NB4 (cell line): Measurements from ENCODE around the gene PLA2G6.
"Not testable (repeated sequence)": the region's sequence is repeated elsewhere in the genome, so short reads cannot be mapped to it uniquely, and the experiment has no call there.

Source experiments
- DNase-seq: peaks from one replicate; pipeline ENCODE4 v3.0.0; 2010; ENCODE audit warnings: low read depth
- H3K4me3 ChIP-seq: one replicate; pipeline ENCODE4 v1.5.1; 2011; ENCODE audit warnings: mild to moderate bottlenecking, low read depth, low read length, moderate library complexity
- MAX ChIP-seq: IDR thresholded peaks from 2 replicates; pipeline ENCODE4 v1.6.1; 2011; ENCODE audit warnings: low read depth, low read length
- MYC ChIP-seq: IDR thresholded peaks from 2 replicates; pipeline ENCODE4 v1.6.1; 2011; ENCODE audit warnings: low read depth, low read length
- POLR2A ChIP-seq: IDR thresholded peaks from 2 replicates; pipeline ENCODE4 v1.6.1; 2011; ENCODE audit warnings: mild to moderate bottlenecking; ENCODE audit not compliant: insufficient read length; ENCODE audit errors: extremely low read depth
- TF ChIP-seq, protein P1 (sequence below): IDR thresholded peaks from one replicate; pipeline ENCODE4 v1.5.1; 2012; ENCODE audit warnings: low read depth, low read length

Gene PLA2G6

DNA sequence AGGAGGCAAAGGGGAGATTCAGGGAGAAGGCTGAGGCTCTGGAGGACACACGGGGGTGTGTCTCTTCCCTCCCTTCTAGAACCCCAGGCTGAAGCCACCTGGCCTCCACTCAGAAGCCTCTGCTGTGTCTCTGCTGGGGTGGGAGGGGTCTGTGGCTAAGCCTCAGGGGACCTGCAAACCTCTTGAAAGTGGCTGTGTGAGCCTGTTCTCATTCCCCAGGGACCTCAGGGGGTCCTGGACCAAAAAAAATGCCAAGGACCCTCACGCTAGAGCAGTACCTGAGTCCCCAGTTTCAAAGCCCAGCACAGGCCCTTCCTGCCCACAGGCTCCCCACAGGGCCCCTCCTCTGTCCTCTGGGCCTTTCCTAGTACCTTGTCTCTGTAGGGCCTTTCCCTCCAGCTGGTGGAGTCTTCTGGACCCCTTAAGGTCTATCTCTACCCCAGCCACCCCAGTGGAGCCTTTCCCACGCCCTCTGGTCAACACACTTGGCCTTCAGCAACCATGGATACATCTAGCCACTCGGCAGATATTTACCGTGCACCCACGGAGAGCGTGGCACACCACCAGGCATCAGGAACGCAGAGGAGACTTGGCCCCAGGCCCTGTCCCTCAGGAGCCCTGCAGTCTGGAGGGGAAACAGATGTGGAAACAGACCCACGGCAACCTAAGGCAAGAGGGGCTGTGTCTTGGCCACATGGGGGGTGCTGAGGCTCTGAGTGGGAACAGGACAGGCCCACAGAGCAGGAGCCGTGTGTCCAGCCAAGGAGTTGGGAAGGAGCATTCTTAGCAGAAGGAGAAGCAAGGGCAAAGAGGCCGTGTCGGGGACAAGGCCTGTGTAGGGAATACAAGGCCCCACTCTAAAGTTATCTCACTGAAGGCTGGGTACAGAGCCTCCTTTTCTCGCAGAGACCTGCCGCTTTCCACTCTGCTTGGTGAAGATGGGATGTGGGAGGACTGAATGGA, 18.5 kb downstream of the PLA2G6 start:
- H3K4me3 ChIP-seq, result no peak overlapping the region
- peak; percentile 54 for DNase-seq
- TF ChIP-seq MYC (no peak), POLR2A (no peak), MAX (no peak)
- TF ChIP-seq, protein P1, sequence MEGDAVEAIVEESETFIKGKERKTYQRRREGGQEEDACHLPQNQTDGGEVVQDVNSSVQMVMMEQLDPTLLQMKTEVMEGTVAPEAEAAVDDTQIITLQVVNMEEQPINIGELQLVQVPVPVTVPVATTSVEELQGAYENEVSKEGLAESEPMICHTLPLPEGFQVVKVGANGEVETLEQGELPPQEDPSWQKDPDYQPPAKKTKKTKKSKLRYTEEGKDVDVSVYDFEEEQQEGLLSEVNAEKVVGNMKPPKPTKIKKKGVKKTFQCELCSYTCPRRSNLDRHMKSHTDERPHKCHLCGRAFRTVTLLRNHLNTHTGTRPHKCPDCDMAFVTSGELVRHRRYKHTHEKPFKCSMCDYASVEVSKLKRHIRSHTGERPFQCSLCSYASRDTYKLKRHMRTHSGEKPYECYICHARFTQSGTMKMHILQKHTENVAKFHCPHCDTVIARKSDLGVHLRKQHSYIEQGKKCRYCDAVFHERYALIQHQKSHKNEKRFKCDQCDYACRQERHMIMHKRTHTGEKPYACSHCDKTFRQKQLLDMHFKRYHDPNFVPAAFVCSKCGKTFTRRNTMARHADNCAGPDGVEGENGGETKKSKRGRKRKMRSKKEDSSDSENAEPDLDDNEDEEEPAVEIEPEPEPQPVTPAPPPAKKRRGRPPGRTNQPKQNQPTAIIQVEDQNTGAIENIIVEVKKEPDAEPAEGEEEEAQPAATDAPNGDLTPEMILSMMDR, result no peak

DNA sequence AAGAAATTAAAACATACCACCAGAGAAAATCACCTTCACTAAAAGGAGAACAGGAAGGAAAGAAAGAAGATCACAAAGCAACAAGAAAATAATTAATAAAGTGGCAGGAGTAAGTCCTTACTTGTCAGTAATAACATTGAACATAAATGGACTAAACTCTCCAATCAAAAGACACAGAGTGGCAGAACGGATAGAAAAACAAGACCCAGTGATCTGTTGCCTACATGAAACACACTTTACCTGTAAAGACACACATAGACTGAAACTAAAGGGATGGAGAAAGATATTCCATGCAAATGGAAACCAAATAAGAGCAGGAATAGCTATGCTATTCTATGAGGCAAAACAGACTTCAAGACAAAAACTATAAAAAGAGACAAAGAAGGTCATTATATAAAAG, 25.9 kb downstream of the PLA2G6 start:
- H3K4me3 ChIP-seq, result no peak overlapping the region
- no peak for DNase-seq
- no peak for TF ChIP-seq MAX
- TF ChIP-seq, protein P1, result no peak
- no peak for TF ChIP-seq MYC
- TF ChIP-seq POLR2A, result no peak

- not testable (repeated sequence) for H3K4me3 ChIP-seq, DNase-seq
Observed at GRCh38 chr22:38154563-38154915, 27.1 kb downstream of the PLA2G6 start.

DNA sequence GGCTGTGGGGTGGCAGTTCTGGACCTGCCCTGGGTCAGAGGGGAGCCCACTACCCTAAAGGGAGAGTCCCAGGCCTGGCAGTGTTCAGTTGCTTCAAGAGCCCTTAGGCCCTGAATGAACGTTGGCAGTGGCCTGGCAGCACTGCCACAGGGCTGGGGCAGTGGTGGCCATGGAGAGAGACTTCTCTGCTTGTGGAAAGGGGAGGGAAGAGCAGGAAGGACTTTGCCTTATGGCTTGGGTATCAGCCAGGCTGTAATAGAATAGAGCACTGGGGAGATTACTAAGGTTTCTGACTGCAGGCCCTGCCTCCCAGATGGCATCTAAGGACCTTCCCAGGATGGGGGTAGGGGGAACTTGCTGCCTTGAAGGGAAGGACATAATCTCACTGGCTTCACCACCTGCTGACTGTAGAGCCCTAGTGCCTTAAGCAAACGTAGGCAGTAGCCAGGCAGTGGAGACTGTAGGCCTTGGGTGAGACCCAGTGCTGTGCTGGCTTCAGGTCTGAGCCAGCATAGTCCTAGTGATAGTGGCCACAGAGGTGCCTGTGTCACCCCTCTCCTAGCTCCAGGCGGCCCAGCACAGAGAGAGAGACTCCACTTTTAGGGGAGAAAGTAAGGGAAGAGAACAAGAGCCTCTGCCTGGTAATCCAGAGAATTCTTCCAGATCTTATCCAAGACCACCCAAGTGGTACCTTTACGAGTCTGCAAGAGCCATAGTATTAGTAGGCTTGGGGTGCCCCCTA, 27.6 kb downstream of the PLA2G6 start:
- TF ChIP-seq POLR2A, result no peak
- H3K4me3 ChIP-seq, result no peak overlapping the region
- DNase-seq, result no peak

DNA sequence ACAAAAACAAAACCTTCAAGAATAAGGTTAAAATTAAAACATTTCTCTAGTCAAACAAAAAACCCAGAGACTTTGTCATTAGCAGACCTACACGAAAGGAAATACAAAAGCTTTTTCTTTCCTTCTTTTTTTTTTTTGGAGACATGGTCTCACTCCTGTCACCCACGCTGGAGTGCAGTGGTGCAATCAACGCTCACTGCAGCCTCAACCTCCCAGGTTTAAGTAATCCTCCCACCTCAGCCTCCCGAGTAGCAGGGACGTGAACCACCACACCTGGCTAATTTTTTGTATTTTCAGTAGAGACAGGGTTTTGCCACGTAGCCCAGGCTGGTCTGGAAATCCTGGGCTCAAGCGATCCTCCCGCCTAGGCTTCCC, 30.5 kb downstream of the PLA2G6 start:
- TF ChIP-seq MAX (no peak), POLR2A (no peak)
- no peak for DNase-seq
- H3K4me3 ChIP-seq, result no peak overlapping the region

DNA sequence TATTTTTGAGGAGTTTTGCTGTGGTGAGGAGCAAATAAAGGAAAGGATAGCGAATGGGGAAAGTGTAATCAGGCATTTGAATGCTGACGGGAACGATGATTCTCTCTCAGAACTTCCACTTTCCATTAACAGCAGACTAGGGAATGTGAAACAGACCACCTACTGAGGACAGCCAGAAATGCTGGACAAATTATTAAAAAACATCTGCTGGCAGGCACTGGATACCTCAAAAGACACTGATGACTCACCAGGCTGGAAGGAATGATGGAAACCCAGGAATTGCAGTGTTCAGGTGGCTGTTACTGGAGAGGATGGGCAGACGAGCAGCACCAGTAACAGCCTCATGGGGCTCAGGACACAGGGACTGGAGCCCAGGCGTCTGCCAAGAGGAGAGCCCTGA, 33.4 kb downstream of the PLA2G6 start:
- DNase-seq, result no peak
- H3K4me3 ChIP-seq, result no peak overlapping the region
- TF ChIP-seq, protein P1, result no peak
- TF ChIP-seq POLR2A (no peak), MAX (no peak), MYC (no peak)

DNA sequence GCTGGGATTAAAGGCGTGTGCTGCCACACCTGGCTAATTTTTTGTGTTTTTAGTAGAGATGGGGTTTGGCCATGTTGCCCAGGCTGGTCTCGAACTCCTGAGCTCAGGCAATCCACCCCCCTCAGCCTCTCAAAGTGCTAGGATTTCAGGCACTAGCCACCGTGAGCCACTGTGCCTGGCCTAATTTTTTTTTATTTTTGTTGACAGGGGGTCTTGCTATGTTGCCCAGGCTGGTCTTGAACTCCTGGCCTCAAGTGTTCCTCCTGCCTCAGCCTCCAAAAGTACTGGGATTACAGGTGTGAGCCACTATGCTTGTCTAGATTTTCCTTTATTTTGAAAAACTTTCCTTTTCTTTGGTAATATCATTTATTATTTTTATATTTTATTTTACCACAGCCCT, 35.5 kb downstream of the PLA2G6 start:
- not testable (repeated sequence) for H3K4me3 ChIP-seq, DNase-seq

DNA sequence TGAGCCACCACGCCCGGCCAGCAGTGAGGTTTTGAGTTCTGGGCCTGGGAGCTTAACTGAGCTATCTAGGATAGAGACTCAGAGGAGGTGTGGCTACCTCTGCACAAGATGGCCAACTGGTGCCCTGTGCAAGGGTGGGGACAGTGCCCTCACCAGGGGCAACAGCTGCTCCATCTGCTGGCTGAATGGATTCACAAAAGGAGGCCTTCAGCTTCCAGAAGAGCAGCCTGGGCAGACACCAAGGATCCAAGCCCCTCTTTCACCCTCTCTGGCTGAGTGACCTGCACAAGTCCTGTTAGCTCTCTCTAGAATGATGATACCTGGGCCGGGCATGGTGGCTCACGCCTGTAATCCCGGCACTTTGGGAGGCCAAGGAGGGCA, 37.6 kb downstream of the PLA2G6 start:
- TF ChIP-seq POLR2A, result no peak
- TF ChIP-seq, protein P1, result peak; percentile 14
- TF ChIP-seq MAX, result no peak
- no peak for TF ChIP-seq MYC
- peak; percentile 34 for DNase-seq
- no peak overlapping the region for H3K4me3 ChIP-seq
